Ramos (cell line): Measurements from ENCODE around the gene COLEC12.

Experiments
- in situ Hi-C: fragments of 300-500 bp; cut with MboI; formaldehyde crosslinking; loops from one replicate; pipeline ENCODE4 v1.14.3; 2022; ENCODE audit warnings: low sequenced_read_pairs; ENCODE audit not compliant: unreplicated experiment

COLEC12 gene

GRCh38 chr18:448116-448790 is 52.2 kb downstream of the COLEC12 start:
- in situ Hi-C loops: no loop called here

DNA sequence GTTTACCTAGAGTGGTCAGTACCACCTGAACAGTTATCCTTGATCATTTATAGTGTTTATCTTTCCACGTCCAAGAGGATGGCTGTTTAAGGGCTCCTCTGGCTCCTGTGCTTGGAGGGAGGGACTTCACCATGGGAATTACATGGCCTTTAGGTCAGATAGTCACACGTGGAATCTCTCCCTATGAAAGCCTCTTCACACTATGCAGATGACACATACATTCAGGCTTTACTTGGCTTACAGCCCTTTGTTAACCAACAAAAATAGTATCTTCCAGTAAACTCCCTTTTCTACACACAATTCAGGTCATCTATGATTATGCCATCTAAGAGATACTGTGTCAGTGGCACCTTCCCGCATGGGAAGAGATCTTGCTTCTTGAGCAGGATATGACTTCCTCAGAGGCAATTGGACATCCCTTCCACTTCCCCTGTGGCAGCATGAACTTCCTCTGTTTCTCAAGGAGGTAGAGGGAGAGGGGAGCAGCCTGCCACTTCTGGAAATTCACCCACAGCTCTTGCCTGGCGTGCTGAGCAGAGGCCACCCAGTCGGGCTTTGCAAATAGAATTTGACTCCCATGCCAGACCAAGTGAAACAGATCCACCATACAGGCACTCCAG is 53.5 kb downstream of the COLEC12 start:
- in situ Hi-C loops: no loop called here

GRCh38 chr18:445055-445454 is 55.4 kb downstream of the COLEC12 start:
- in situ Hi-C loops: no loop called here

DNA sequence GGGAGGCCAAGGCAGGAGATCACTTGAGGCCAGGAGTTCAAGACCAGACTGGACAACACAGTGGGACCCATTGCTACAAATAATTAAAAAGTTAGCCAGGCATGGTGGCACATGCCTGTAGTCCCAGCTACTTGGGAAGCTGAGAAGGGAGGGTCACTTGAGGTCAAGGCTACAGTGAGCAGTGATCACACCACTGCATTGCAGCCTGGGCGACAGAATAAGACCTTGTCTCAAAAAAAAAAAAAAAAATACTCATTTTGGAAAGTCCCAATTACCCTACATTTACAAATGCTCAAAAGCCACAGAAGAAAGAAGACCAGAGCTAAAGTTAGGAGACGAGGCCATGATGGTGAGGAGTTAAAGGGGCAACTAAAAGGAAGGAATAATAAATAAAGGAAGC is 61.9 kb downstream of the COLEC12 start:
- in situ Hi-C loops: no loop called here

- in situ Hi-C loops: no loop called here
Observed at GRCh38 chr18:435940-436339, 64.6 kb downstream of the COLEC12 start.

GRCh38 chr18:434410-434809 is 66.1 kb downstream of the COLEC12 start:
- in situ Hi-C loops: no loop called here

GRCh38 chr18:433960-434359 is 66.5 kb downstream of the COLEC12 start:
- in situ Hi-C loops: no loop called here

GRCh38 chr18:433298-433697 is 67.2 kb downstream of the COLEC12 start:
- in situ Hi-C loops: no loop called here

DNA sequence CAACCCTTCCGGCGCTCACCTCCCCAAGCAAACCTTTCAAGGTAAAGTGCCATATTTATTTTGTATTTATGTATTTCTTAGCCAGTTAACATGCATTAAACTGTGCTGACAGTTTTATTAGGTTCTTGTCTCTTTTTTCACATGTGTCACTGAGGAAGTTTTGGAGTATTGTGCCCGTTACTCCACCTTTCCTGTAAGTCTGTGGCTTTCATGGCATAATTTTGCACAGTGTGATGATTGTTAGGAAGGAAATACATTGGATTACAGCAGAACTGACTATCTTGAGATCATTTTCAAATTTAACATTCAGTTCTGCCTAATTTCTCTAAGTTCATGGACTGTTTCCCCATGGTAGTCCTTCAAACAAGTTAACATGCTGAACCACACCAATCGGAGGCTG is 67.7 kb downstream of the COLEC12 start:
- in situ Hi-C loops: no loop called here

- in situ Hi-C loops: no loop called here
Observed at GRCh38 chr18:429030-429429, 71.5 kb downstream of the COLEC12 start.

- in situ Hi-C loops: no loop called here
Observed at GRCh38 chr18:427005-427404, 73.5 kb downstream of the COLEC12 start.

DNA sequence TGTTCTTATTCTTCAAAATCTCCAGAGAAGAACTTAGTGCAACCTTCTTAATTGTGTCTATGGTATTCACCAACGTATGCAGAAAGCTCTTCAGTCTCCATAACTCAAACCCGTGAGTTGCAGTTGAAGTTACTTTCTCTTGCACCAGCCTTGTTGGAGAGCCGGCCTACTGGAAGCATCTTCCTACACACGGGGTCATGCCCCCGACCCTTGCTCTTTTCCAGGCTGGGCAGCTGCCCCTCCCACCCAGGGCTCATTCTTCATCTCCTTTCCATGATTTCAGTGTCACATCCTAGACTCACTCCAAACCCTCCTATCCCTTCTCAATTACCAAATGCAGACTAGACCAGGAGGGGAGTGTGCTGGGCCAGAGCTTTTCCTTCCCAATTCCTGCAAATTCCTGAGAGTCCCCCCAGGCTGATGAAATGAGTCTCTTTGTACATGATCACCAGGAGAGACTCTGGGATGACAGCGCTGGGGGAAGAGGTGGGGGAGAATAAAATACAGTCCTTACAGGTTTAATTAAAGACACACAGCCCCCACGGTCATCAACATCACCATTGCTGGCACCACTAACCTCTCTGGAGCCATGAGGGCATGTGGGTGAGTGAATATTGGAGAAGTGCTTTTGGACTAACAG is 75.3 kb downstream of the COLEC12 start:
- in situ Hi-C loops: no loop called here

DNA sequence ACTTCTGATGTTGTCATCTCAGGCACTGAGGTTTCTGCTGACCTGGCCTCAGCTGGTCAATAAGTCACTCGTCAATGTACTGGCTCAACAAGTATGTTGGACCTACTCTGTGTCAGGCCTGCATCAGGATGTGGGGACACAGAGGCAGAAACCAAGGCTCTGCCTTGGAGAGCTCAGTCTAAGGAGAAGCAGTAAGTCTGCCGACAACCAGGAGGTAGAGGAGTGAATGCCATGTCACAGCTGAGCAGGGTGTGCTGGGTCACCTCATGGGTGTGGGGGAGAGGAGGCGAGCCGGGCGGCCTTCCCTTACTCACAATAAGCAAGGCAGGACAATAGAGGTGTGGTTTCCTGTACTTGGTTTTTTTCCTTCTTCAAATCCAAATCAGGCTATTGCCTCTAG is 75.8 kb downstream of the COLEC12 start:
- in situ Hi-C loops: no loop called here

DNA sequence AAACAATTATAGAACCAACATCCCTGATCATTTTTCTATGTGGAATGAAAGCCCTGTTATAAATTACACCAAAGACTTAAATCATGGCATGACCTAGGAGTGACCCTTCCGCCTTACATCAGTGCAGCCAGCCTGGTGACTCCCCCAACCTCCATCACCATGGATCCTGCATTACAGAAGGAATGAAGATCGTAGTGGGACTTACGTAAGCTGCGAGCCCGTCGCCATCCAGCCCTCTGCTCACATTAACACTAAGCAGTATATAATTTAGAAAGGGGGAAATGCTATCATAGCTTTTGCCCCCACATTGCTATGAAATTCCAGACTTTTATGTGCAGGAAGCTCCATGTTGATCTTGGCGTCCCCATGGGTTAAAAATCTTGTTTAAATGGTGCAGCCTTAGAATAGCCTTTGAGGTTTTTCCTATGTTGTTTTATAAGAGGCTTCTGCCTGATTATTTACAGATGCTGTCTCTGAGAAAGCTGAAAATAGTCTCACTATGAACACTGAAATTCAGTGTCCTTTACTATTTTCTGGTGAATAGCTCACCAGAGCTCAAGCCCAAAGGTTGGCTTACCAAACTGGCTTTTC is 76.3 kb downstream of the COLEC12 start:
- in situ Hi-C loops: no loop called here

DNA sequence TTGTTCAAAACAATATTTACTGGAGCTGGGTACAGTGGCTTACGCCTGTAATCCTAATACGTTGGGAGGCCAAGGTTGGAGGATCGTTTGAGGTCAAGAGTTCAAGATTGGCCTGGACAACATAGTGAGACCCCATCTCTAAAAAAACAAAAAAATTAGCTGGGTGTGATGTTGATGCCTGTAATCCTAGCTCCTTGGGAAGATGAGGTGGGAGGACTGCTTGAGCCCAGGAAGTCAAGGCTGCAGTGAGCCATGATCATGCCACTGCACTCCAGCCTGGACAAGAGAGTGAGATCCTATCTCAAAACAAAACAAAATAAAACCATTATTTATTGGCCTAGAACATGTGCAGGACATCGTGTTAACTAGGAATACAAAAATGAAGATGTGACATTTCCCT is 77.5 kb downstream of the COLEC12 start:
- in situ Hi-C loops: no loop called here

GRCh38 chr18:421247-422155 is 79.0 kb downstream of the COLEC12 start:
- in situ Hi-C loops: no loop called here

DNA sequence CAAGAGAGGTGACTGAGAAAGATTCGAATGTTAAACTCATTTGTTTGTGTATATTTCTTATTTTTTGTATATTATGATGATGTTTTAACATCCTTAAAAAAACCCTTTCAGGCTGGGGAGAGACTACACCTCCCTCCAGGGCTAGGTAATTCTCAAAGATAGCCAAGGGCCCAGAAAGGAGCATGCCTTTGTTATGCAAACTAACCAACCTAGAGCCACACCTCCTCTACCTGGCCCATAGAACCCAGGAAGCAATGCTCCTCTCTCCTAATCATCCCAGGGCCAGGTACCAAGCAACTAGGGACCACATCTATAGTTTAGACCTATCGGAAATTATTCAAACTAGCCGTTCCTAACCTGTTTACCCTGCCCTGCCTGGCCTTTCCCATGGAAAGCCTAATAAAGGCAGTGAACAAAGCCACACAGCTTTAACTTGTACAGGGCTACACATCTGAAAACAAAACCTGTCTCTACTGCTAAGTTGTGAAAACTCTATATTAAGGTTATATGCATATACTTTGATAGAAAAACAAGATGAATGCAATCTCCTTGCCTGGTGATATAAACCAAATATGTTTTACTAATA is 79.7 kb downstream of the COLEC12 start:
- in situ Hi-C loops: no loop called here

- in situ Hi-C loops: no loop called here
Observed at GRCh38 chr18:419541-420175, 80.8 kb downstream of the COLEC12 start.

DNA sequence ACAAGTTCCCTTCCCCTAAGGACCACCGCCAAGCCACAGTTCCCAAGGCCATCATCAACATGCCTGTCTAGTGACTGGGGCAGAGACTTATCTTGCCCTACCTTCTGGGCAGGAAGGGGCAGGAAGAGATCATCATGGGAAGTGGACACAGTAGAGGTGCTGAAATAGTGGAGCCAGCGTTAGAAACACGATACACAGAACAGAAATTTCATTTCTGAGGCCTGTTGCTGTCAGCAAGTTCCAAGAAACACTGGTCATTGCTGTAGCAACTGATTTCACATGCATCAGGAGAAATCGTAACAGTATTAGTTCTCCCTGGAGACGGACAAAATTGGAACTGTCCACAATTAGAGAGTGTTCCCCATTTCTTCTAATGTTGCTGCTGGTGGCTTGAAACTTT is 83.0 kb downstream of the COLEC12 start:
- in situ Hi-C loops: no loop called here

DNA sequence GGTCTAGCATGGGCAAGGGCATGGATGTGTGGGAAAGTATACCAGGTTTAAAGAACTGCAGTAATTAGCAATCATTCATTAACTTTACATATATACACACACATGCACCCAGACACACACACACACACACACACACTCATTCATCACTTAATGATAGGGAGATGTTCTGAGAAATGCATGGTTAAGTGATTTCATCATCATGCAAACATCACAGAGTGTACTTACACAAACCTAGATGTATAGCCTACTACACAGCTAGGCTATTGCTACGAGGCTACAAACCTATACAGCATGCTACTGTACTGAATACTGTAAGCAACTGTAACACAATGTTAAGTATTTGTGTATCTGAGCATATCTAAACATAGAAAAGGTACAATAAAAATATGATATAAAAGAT is 83.6 kb downstream of the COLEC12 start:
- in situ Hi-C loops: no loop called here
